GM21515 (cell line): Measurements from ENCODE around the gene HAO2.
"Not testable (repeated sequence)": the region's sequence is repeated elsewhere in the genome, so short reads cannot be mapped to it uniquely, and the experiment has no call there.

Experiments used
- ATAC-seq: cut with Tn5 transposase; IDR thresholded peaks from one replicate; pipeline ENCODE4 v1.9.1; 2021; ENCODE audit not compliant: unreplicated experiment

Gene HAO2

GRCh38 chr1:119341372-119341947, 27.1 kb upstream of the HAO2 start:
- no peak for ATAC-seq

- no peak for ATAC-seq
These were observed 23.2 kb upstream of the HAO2 start for GRCh38 chr1:119345398-119345797.

- ATAC-seq, result peak; percentile 86
These were observed 20.7 kb upstream of the HAO2 start for GRCh38 chr1:119347858-119348257.

GRCh38 chr1:119348941-119349340, 19.6 kb upstream of the HAO2 start:
- no peak for ATAC-seq

DNA sequence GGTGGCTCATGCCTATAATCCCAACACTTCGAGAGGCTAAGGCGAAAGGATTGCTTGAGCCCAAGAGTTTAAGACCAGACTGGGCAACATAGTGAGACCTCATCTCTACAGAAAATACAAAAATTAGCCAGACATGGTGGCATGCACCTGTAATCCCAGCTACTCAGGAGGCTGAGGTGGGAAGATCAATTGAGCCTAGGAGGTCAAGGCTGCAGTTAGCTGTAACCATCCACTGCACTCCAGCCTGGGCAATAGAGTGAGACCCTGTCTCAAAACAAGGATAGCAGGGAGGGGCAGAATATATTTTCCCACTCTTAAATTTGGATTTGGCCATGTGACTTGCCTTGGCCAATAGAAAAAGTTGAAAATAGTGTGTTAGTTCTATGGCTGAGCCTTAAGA, 17.7 kb upstream of the HAO2 start:
- not testable (repeated sequence) for ATAC-seq

DNA sequence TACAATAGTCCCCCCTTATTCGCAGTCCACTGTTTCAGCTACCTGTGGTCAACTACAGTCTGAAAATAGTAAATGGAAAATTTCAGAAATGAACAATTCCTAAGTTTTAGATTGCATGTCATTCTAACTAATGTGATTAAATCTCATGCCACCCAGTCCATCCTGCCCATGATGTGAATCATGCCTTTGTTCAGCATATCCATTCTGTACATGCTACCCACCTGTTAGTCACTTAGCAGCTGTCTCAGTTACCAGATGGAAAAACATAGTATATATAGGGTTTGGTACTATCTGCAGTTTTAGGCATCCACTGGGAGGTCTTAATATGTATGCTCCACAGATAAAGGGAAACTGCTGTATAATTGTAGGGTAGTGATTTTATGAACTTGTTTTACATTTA, 16.6 kb upstream of the HAO2 start:
- ATAC-seq, result no peak

DNA sequence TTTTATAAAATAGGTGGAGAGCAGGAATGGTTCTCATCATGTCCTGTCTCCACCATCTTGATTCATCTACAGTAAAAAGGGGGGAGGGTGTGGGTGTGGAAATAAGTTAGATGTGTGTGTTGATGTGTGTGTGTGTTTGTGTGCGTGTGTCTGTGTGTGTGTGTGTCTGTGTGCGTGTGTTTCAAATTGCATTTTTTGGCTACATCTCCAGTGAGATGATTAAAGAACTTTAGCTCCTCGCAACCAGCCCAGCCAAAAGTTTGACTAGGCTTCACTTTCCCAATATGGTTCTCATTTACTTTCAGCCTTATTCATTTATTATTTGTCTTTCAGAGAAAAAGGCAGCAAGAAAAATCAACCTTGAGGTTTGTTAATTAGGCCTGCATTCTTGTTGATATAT, 14.7 kb upstream of the HAO2 start:
- no peak for ATAC-seq

DNA sequence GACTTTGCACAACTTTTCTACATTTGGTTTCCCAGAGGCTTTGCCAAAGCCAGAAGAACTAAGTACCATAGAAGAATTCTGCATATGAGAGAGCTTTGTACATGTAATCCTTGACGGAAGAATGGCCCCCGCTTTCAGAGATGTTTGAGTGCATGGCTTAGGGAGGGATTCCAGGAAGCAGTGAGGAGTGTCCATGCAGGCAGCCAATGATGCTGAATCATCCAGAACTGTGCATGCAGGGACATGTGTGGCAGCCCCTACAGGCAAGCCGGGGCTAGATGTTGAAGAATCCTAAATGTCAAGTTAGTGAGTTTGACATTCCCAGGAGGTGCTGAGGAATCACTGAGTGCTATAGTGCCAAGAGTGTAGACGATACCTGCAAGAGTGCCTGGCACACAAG, 9.9 kb upstream of the HAO2 start:
- ATAC-seq, result no peak

GRCh38 chr1:119359730-119360129, 8.9 kb upstream of the HAO2 start:
- no peak for ATAC-seq

DNA sequence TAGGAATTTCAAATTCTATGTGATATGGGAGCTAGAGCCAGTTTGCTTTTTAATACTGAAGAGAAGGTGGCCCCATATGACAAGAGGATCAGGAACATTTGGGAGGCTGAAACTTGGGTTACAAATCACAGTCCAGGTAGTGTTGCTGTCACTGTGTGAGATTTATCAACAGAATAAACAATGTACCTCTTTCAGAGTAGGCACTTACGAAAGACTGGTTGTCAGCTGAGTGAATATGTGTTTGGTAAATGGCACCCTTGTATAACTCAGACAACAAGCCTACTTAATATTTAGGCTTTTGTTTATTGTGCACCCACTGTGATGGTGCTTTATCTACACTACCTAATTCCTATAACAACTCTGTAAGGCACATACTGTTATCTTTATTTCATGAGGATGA, 7.4 kb upstream of the HAO2 start:
- ATAC-seq, result no peak

GRCh38 chr1:119361620-119362344, 6.8 kb upstream of the HAO2 start:
- ATAC-seq, result no peak

DNA sequence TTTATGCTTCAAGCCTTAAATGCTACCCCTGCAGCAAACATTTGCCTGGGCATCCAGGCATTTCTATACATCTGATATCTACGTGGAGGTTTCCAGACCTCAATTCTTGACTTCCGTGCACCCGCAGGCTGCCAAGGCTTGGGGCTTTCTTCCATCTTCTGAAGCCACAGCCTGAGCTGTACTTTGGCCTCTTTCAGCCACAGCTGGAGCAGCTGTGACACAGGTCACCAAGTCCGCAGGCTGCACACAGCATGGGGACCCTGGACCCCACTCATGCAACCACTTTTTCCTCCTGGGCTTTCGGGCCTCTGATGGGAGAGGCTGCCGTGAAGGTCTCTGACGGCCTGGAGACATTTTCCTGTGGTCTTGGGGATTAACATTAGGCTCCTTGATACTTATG, 5.4 kb upstream of the HAO2 start:
- no peak for ATAC-seq

- no peak for ATAC-seq
These were observed 3.9 kb upstream of the HAO2 start for GRCh38 chr1:119364640-119365039.

- no peak for ATAC-seq
These were observed 2.2 kb upstream of the HAO2 start for GRCh38 chr1:119366424-119366823.

DNA sequence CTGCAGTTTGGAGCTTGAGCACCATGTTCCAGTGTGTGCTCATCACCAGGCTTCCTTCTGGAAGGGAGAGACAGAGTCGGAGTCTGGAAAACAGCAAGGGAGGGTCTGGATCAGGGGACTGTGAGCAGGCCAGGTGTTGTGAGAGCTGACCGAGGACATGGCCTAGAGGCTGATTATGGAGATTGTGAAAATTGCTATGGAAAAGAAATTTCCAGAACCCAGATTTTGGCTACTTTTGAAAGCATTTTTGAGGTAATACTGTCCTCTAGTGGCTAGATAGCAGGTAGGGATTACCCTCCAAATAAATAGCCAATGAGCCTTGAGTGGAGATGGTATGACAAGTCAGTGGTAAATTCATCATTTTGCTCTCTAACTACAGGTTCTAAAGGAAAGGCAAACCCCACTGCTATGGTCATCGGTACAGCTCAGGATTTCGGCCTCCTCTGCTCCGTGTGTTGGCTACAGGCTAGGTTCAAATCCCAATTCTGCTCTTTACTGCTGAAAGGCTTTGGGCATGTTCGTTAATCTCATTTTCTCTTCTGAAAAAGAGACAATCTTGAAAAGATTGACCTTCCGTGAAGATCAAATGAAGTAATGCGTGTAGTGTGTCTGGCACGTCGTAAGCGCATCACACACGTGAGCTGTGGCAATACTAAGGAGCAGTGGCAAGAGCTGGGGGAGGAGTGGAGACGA, 1.0 kb upstream of the HAO2 start:
- ATAC-seq, result no peak

GRCh38 chr1:119370748-119371147, 2.2 kb downstream of the HAO2 start:
- no peak for ATAC-seq

DNA sequence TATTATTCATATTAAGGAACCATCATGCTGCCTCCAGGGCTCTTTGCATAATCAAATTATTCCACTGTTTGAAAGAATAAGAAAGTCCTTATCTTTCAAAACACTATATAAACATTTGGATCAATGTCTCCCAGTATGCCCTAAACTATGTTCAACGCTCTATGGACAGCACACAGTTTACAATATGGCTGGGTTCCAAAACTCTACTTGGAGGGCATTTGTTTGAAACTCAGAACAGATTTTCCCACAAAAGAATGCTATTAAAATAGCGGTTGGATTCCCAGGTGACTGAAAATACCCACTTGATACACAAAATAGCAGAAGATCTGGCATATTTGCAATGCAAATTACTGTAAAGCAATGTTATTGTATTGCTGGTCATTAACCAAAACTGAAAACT, 3.2 kb downstream of the HAO2 start:
- ATAC-seq, result no peak

- ATAC-seq, result peak; percentile 75
These were observed 4.0 kb downstream of the HAO2 start for GRCh38 chr1:119372503-119373086.

DNA sequence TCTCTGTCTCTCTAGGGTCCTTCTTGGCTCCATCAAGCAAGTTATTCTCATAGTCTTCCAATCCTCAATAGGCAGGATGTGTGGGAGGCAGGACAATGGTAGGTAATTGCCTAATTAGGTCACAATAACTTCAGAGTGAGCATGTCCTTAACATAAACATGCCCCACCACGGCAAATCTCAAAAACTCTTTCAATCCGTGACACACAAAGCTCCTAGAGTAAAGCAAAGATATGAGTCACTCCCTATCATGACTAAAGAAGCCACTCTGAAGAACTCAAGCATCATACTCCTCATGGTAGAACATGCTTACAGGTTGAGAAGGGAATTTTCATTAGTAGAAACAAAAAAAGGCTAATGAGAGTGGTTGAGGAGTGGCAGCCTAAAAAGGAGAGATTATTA, 4.9 kb downstream of the HAO2 start:
- ATAC-seq, result no peak

GRCh38 chr1:119374208-119374874, 5.8 kb downstream of the HAO2 start:
- no peak for ATAC-seq

- ATAC-seq, result no peak
These were observed 6.8 kb downstream of the HAO2 start for GRCh38 chr1:119375366-119375765.

- no peak for ATAC-seq
These were observed 8.0 kb downstream of the HAO2 start for GRCh38 chr1:119376594-119376993.
